OCI-LY1 (cell line): ENCODE measurements around the gene TP53TG3.
"Not testable (repeated sequence)": the region's sequence is repeated elsewhere in the genome, so short reads cannot be mapped to it uniquely, and the experiment has no call there.

ENCODE experiments used
- H2AFZ ChIP-seq: fragments of 200-600 bp; sonication (generic), shearing (Covaris generic); 2 replicates; pipeline ENCODE4 v1.6.0; 2014; ENCODE audit warnings: antibody characterized with exemption, mild to moderate bottlenecking, low read length
- H3F3A ChIP-seq: fragments of 200-600 bp; sonication (generic), shearing (Covaris generic); 2 replicates; pipeline ENCODE4 v1.6.0; 2014; ENCODE audit warnings: mild to moderate bottlenecking, antibody characterized with exemption, low read length, moderate library complexity; ENCODE audit not compliant: insufficient read depth
- H3K27ac ChIP-seq: fragments of 200-600 bp; sonication (generic); 2 replicates; pipeline ENCODE4 v1.5.1; 2014; ENCODE audit warnings: low read length, mixed run types, mild to moderate bottlenecking, low read depth; ENCODE audit not compliant: poor library complexity, severe bottlenecking
- H3K27me3 ChIP-seq: fragments of 200-600 bp; sonication (generic); 2 replicates; pipeline ENCODE4 v1.6.0; 2014; ENCODE audit warnings: antibody characterized with exemption, mild to moderate bottlenecking, low read length, moderate library complexity; ENCODE audit not compliant: insufficient read depth
- H3K36me3 ChIP-seq: fragments of 200-600 bp; sonication (generic); 2 replicates; pipeline ENCODE4 v1.6.1; 2014; ENCODE audit warnings: mild to moderate bottlenecking, antibody characterized with exemption, low read length, moderate library complexity, mixed read lengths; ENCODE audit not compliant: insufficient read depth
- H3K4me1 ChIP-seq: fragments of 200-600 bp; sonication (generic); 2 replicates; pipeline ENCODE4 v1.5.1; 2014; ENCODE audit warnings: mild to moderate bottlenecking, low read length, moderate library complexity; ENCODE audit not compliant: insufficient read depth, severe bottlenecking
- H3K4me2 ChIP-seq: fragments of 200-600 bp; sonication (generic), shearing (Covaris generic); 2 replicates; pipeline ENCODE4 v1.6.1; 2014; ENCODE audit warnings: low read length
- H3K4me3 ChIP-seq: fragments of 200-600 bp; sonication (generic); 2 replicates; pipeline ENCODE4 v1.5.1; 2014; ENCODE audit warnings: low read length, low read depth, mild to moderate bottlenecking, mixed read lengths; ENCODE audit not compliant: poor library complexity, severe bottlenecking
- H3K79me2 ChIP-seq: fragments of 200-600 bp; shearing (Covaris generic); 2 replicates; pipeline ENCODE4 v1.6.1; 2016; ENCODE audit warnings: mixed run types, low read length, mixed read lengths; ENCODE audit not compliant: insufficient read depth
- H3K9ac ChIP-seq: fragments of 200-600 bp; sonication (generic), shearing (Covaris generic); 2 replicates; pipeline ENCODE4 v1.6.1; 2014; ENCODE audit warnings: mild to moderate bottlenecking, low read length, mixed read lengths
- H3K9me2 ChIP-seq: fragments of 200-600 bp; sonication (generic), shearing (Covaris generic); 2 replicates; pipeline ENCODE4 v1.6.1; 2014; ENCODE audit warnings: low read depth, mild to moderate bottlenecking, low read length, mixed read lengths
- H3K9me3 ChIP-seq: fragments of 200-600 bp; shearing (Covaris generic); 2 replicates; pipeline ENCODE4 v1.6.1; 2014; ENCODE audit warnings: low read length, mixed read lengths
- H4K20me1 ChIP-seq: fragments of 200-600 bp; sonication (generic), shearing (Covaris generic); 2 replicates; pipeline ENCODE4 v1.6.0; 2016; ENCODE audit warnings: mild to moderate bottlenecking, low read length; ENCODE audit not compliant: insufficient read depth

The TP53TG3 gene

GRCh38 chr16:32632096-32632495 lies 43.9 kb downstream of the TP53TG3 start:
- H3K79me2 ChIP-seq, H3K9me3 ChIP-seq, H2AFZ ChIP-seq, H3F3A ChIP-seq, H3K27me3 ChIP-seq, H3K4me2 ChIP-seq, H3K9me2 ChIP-seq, H4K20me1 ChIP-seq, H3K9ac ChIP-seq, H3K27ac ChIP-seq, H3K4me1 ChIP-seq, H3K4me3 ChIP-seq, H3K36me3 ChIP-seq: not testable (repeated sequence)
